Gastroesophageal sphincter (tissue), 3 donors: Measurements from ENCODE around the gene THRSP.

Source experiments
- EP300 ChIP-seq: sonication (generic); formaldehyde crosslinking; IDR thresholded peaks from one replicate; pipeline ENCODE4 v1.6.1; 2017; ENCODE audit warnings: antibody characterized with exemption, mild to moderate bottlenecking
- TF ChIP-seq, protein P1 (sequence below), 4 experiments: fragments of 200-600 bp in 2 of 4; fragments of 450-650 bp in 2 of 4; sonication (generic) in 1 of 4; IDR thresholded peaks; one replicate each; pipeline ENCODE4 v1.5.1; 2017 to 2019; ENCODE audit warnings: antibody characterized with exemption in 4 of 4, mild to moderate bottlenecking in 2 of 4, moderate library complexity in 2 of 4

DNA sequence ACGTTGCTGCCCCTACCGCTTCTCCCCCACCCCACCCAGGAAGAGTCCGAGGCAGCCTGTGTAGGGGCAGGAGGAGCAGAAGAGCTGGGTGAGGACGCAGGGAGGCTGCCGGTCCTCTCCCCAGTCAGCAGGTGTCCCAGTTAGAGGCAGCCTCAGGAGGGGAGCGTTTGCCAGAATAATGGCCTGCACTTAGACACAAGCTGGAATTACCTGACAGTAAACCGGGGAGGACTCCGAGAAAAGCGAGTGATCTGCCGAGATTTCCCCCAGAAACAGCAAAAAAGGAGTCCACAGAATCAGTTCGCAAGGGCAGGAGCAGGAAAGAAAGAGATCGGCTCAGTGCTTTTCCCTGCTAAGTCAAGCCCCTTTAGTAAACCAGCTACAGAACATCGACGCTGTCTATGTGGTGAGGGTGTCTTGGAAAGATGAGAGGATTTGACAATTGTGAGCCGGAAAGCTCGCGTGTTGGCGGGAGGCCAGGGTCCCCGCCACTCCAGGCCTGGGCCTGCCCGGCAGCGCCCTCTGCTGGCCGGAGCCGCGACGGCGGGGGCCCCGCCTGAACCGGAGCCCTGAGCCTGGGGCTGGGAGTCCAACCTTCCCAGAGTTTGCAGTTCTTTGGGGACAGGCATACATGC, 17.7 kb upstream of the THRSP start:
- TF ChIP-seq, protein P1, sequence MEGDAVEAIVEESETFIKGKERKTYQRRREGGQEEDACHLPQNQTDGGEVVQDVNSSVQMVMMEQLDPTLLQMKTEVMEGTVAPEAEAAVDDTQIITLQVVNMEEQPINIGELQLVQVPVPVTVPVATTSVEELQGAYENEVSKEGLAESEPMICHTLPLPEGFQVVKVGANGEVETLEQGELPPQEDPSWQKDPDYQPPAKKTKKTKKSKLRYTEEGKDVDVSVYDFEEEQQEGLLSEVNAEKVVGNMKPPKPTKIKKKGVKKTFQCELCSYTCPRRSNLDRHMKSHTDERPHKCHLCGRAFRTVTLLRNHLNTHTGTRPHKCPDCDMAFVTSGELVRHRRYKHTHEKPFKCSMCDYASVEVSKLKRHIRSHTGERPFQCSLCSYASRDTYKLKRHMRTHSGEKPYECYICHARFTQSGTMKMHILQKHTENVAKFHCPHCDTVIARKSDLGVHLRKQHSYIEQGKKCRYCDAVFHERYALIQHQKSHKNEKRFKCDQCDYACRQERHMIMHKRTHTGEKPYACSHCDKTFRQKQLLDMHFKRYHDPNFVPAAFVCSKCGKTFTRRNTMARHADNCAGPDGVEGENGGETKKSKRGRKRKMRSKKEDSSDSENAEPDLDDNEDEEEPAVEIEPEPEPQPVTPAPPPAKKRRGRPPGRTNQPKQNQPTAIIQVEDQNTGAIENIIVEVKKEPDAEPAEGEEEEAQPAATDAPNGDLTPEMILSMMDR (IDR thresholded peaks at IDR 0.05), result peak; percentile 94 to 99 (median 96)
- TF ChIP-seq EP300, result no peak
